Caco-2 (cell line): ENCODE results near the gene SPG11. TPM values are rescaled to one million over a fixed set of nuclear protein-coding genes. Genes with fewer than 3 reads are reported as not detected.

Experiments
- BruUV-seq: library from RNA; stranded (reverse); fragments of 400-500 nt; replicated peaks from 2 replicates; lab custom pipeline; 2021; lab: Mats Ljungman, UMichigan
- CTCF ChIA-PET: fragments of 300-600 bp; sonication (Branson Sonifier 250); formaldehyde crosslinking; loops from one replicate; lab custom pipeline; 2022; ENCODE audit warnings: antibody characterized with exemption; lab: Charles Lee
- POLR2A ChIA-PET: fragments of 300-600 bp; sonication (Branson Sonifier 250); formaldehyde crosslinking; loops from one replicate; lab custom pipeline; 2022; ENCODE audit warnings: antibody characterized with exemption; lab: Charles Lee
- DNase-seq, 2 experiments: peaks; one replicate each; pipeline versions ENCODE4 v3.0.0 to v3.0.0-alpha.2; 2020 to 2022
- H3K27me3 ChIP-seq: replicated peaks from 2 replicates; pipeline ENCODE4 v1.6.0; 2011; ENCODE audit warnings: low read length; ENCODE audit not compliant: control insufficient read depth, insufficient read depth
- H3K36me3 ChIP-seq: 2 replicates; pipeline ENCODE4 v1.5.1; 2011; ENCODE audit warnings: low read length; ENCODE audit not compliant: control insufficient read depth, insufficient read depth
- H3K4me1 ChIP-seq: fragments of 250-450 bp; sonication (Bioruptor Pico); 2 replicates; pipeline ENCODE4 v1.5.1; 2020; ENCODE audit warnings: mild to moderate bottlenecking
- H3K4me3 ChIP-seq: 2 replicates; pipeline ENCODE4 v1.5.1; 2011; ENCODE audit warnings: low read depth, mild to moderate bottlenecking, control low read depth, low read length
- H3K9me3 ChIP-seq: fragments of 250-450 bp; sonication (Bioruptor Pico); 2 replicates; pipeline ENCODE4 v1.5.1; 2020; ENCODE audit warnings: mild to moderate bottlenecking, moderate library complexity
- H3K27ac Mint-ChIP-seq: one replicate; pipeline ENCODE4 v1.8.0; 2022; ENCODE audit warnings: mixed read lengths; ENCODE audit not compliant: unreplicated experiment
- H3K27me3 Mint-ChIP-seq: one replicate; pipeline ENCODE4 v1.8.0; 2022; ENCODE audit warnings: mixed read lengths; ENCODE audit not compliant: insufficient read depth, unreplicated experiment
- H3K36me3 Mint-ChIP-seq: one replicate; pipeline ENCODE4 v1.8.0; 2022; ENCODE audit warnings: mild to moderate bottlenecking, mixed read lengths; ENCODE audit not compliant: insufficient read depth, unreplicated experiment
- H3K4me1 Mint-ChIP-seq: one replicate; pipeline ENCODE4 v1.8.0; 2022; ENCODE audit warnings: low read depth, mixed read lengths; ENCODE audit not compliant: unreplicated experiment
- H3K4me3 Mint-ChIP-seq: one replicate; pipeline ENCODE4 v1.8.0; 2022; ENCODE audit warnings: mild to moderate bottlenecking, moderate library complexity, mixed read lengths; ENCODE audit not compliant: unreplicated experiment
- H3K9me3 Mint-ChIP-seq: one replicate; pipeline ENCODE4 v1.8.0; 2022; ENCODE audit warnings: mixed read lengths; ENCODE audit not compliant: unreplicated experiment
- intact Hi-C: fragments of 100-400 bp; cut with micrococcal nuclease; formaldehyde crosslinking; loops from one replicate; pipeline ENCODE4 v1.10.0; 2022; ENCODE audit not compliant: unreplicated experiment
- total RNA-seq: library from RNA; stranded (reverse); gene quantifications from 2 replicates; pipeline ENCODE4 v1.2.3, GENCODE V29; 2022
- TF ChIP-seq, protein P1 (sequence below), 2 experiments: fragments of 200-600 bp in 1 of 2; IDR thresholded peaks; 1 replicate in 1 of 2; 2 replicates in 1 of 2; pipeline versions ENCODE4 v1.5.1 to v1.8.0; 2011 to 2022; ENCODE audit warnings: antibody characterized with exemption in 1 of 2, control low read depth in 1 of 2, inconsistent platforms in 1 of 2, low read depth in 1 of 2, low read length in 1 of 2, mild to moderate bottlenecking in 1 of 2, moderate library complexity in 1 of 2; ENCODE audit not compliant: insufficient read depth in 1 of 2, severe bottlenecking in 1 of 2, unreplicated experiment in 1 of 2

Gene SPG11
- total RNA-seq, 1 experiment from 2014 or later: 43.3 TPM

- TF ChIP-seq, protein P1, sequence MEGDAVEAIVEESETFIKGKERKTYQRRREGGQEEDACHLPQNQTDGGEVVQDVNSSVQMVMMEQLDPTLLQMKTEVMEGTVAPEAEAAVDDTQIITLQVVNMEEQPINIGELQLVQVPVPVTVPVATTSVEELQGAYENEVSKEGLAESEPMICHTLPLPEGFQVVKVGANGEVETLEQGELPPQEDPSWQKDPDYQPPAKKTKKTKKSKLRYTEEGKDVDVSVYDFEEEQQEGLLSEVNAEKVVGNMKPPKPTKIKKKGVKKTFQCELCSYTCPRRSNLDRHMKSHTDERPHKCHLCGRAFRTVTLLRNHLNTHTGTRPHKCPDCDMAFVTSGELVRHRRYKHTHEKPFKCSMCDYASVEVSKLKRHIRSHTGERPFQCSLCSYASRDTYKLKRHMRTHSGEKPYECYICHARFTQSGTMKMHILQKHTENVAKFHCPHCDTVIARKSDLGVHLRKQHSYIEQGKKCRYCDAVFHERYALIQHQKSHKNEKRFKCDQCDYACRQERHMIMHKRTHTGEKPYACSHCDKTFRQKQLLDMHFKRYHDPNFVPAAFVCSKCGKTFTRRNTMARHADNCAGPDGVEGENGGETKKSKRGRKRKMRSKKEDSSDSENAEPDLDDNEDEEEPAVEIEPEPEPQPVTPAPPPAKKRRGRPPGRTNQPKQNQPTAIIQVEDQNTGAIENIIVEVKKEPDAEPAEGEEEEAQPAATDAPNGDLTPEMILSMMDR (IDR thresholded peaks at IDR 0.05; ENCODE audit: insufficient read depth in 1 of 2, low read depth in 1 of 2, low read length in 1 of 2, severe bottlenecking in 1 of 2, unreplicated experiment in 1 of 2): peak in 1 of 2 experiments; percentile 49
- DNase-seq: peak in 1 of 2 experiments; percentile 48
- CTCF ChIA-PET: interaction anchor here (0.5 to 1.6 kb wide), 2 partner anchors 154 to 385 kb away, joined by 3 to 13 read pairs; no protein-coding TSS in a partner anchor
- Histone ChIP-seq H3K4me3 (no peak overlapping the region), H3K9me3 (no peaks in the 10 kb centered on the region), H3K27me3 (no peaks in the 10 kb centered on the region), H3K4me1 (no peaks in the 10 kb centered on the region), H3K36me3 (no peaks in the 10 kb centered on the region; the same call in 1 of the 2 replicates)
- Mint-ChIP-seq H3K9me3 (no peaks in the 10 kb centered on the region), H3K27me3 (no peaks in the 10 kb centered on the region), H3K4me3 (no peak overlapping the region), H3K27ac (no peak overlapping the region), H3K4me1 (no peaks in the 10 kb centered on the region), H3K36me3 (peaks cover 71% of the 10 kb centered on the region)
- BruUV-seq: no TSS peak
- POLR2A ChIA-PET: no interaction called here
- intact Hi-C loops: no loop called here
Observed at GRCh38 chr15:44584162-44584749, 79.2 kb downstream of the SPG11 start.

DNA sequence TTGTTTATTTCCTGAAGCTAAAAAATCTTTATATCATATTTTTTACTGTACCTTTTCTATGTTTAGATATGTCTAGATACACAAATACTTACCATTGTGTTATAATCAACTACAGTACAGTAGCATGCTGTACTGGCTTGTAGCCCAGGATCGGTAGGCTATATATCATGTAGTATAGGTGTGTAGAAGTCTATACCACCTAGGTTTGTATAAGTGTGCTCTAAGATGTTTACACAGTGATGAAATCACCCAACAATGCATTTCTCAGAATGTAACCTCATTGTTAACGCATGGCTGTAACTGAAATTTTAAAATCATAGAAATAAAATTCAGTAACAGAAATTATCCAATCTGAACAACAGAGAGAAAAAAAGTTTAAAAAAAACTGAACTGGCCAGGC lies 83.4 kb downstream of the SPG11 start:
- Histone ChIP-seq H3K36me3 (no peaks in the 10 kb centered on the region), H3K4me3 (no peak overlapping the region), H3K27me3 (no peaks in the 10 kb centered on the region), H3K4me1 (no peaks in the 10 kb centered on the region), H3K9me3 (no peaks in the 10 kb centered on the region)
- Mint-ChIP-seq H3K36me3 (peaks cover 44% of the 10 kb centered on the region), H3K27ac (no peak overlapping the region), H3K4me1 (no peaks in the 10 kb centered on the region), H3K9me3 (no peaks in the 10 kb centered on the region), H3K27me3 (no peaks in the 10 kb centered on the region), H3K4me3 (no peak overlapping the region)
- no peak for DNase-seq
- intact Hi-C loops: no loop called here
- TF ChIP-seq, protein P1 (IDR thresholded peaks at IDR 0.05; ENCODE audit: insufficient read depth in 1 of 2, low read depth in 1 of 2, low read length in 1 of 2, severe bottlenecking in 1 of 2, unreplicated experiment in 1 of 2): no peak
- POLR2A ChIA-PET: interaction anchor here (0.7 kb wide), 1 partner anchor 156 kb away, joined by 13 read pairs; the partner anchor contains the start of gene TRIM69
- CTCF ChIA-PET: interaction anchor here (1.4 to 2.5 kb wide), 3 partner anchors 83 to 158 kb away, joined by 4 to 16 read pairs (median 5); partner anchors contain the start of genes SPG11 and TRIM69
- BruUV-seq: no TSS peak

- no TSS peak for BruUV-seq
- Histone ChIP-seq H3K36me3 (no peaks in the 10 kb centered on the region; the same call in 1 of the 2 replicates), H3K9me3 (no peaks in the 10 kb centered on the region), H3K27me3 (no peaks in the 10 kb centered on the region), H3K4me1 (no peaks in the 10 kb centered on the region), H3K4me3 (no peak overlapping the region)
- TF ChIP-seq, protein P1 (IDR thresholded peaks at IDR 0.05; ENCODE audit: insufficient read depth in 1 of 2, low read depth in 1 of 2, low read length in 1 of 2, severe bottlenecking in 1 of 2, unreplicated experiment in 1 of 2): no peak
- no peaks in the 10 kb centered on the region for H3K27me3 Mint-ChIP-seq
- DNase-seq: no peak
- H3K9me3 Mint-ChIP-seq: no peaks in the 10 kb centered on the region
- ChIA-PET CTCF (no interaction called here), POLR2A (interaction anchor here (0.6 kb wide), 1 partner anchor 26 kb away, joined by 3 read pairs; no protein-coding TSS in a partner anchor)
- peaks cover 36% of the 10 kb centered on the region for H3K36me3 Mint-ChIP-seq
- H3K27ac Mint-ChIP-seq: no peak overlapping the region
- H3K4me3 Mint-ChIP-seq: no peak overlapping the region
- no peaks in the 10 kb centered on the region for H3K4me1 Mint-ChIP-seq
- intact Hi-C loops: no loop called here
Observed at GRCh38 chr15:44574734-44575133, 88.7 kb downstream of the SPG11 start.
